PC-3 (cell line): ENCODE results near the gene TUBGCP2. TPM values are rescaled to one million over a fixed set of nuclear protein-coding genes. Genes with fewer than 3 reads are reported as not detected.

Experiments used
- ATAC-seq: fragments of 200-7000 bp; cut with Tn5 transposase; 2 replicates; pipeline ENCODE4 v1.9.1; 2020; ENCODE audit warnings: mild to moderate bottlenecking, moderate library complexity
- BruUV-seq: library from RNA; stranded (reverse); fragments of 400-500 nt; replicated peaks from 2 replicates; lab custom pipeline; 2021; lab: Mats Ljungman, UMichigan
- CTCF ChIA-PET: fragments of 300-600 bp; sonication (Branson Sonifier 250); formaldehyde crosslinking; loops from one replicate; lab custom pipeline; 2022; ENCODE audit warnings: antibody characterized with exemption; lab: Charles Lee
- POLR2A ChIA-PET: fragments of 300-600 bp; sonication (Branson Sonifier 250); formaldehyde crosslinking; loops from one replicate; lab custom pipeline; 2022; ENCODE audit warnings: antibody characterized with exemption; ENCODE audit not compliant: unreplicated experiment; lab: Charles Lee
- DNase-seq: peaks from one replicate; pipeline ENCODE4 v3.0.0-alpha.2; 2015
- H2AFZ ChIP-seq: fragments of 300-600 bp; sonication (generic); 2 replicates; pipeline ENCODE4 v1.6.0; 2016; ENCODE audit warnings: antibody characterized with exemption, low read length
- H3F3A ChIP-seq: fragments of 300-600 bp; sonication (generic); one replicate; pipeline ENCODE4 v1.6.0; 2017; ENCODE audit warnings: antibody characterized with exemption, low read length, control low read depth, mild to moderate bottlenecking; ENCODE audit not compliant: unreplicated experiment
- H3K27ac ChIP-seq: fragments of 300-600 bp; sonication (generic); 2 replicates; pipeline ENCODE4 v1.5.1; 2016; ENCODE audit warnings: mild to moderate bottlenecking, low read length
- H3K27me3 ChIP-seq: fragments of 300-600 bp; sonication (generic); 2 replicates; pipeline ENCODE4 v1.6.1; 2016; ENCODE audit warnings: low read length, mixed read lengths
- H3K36me3 ChIP-seq: fragments of 300-600 bp; sonication (generic); 2 replicates; pipeline ENCODE4 v1.6.1; 2016; ENCODE audit warnings: low read depth, mixed run types, low read length, mixed read lengths
- H3K4me1 ChIP-seq: fragments of 300-600 bp; sonication (generic); 2 replicates; pipeline ENCODE4 v1.5.1; 2016; ENCODE audit warnings: low read length; ENCODE audit not compliant: insufficient read depth
- H3K4me2 ChIP-seq: fragments of 300-600 bp; sonication (generic); 2 replicates; pipeline ENCODE4 v1.6.0; 2016; ENCODE audit warnings: low read length
- H3K4me3 ChIP-seq: fragments of 300-600 bp; sonication (generic); 2 replicates; pipeline ENCODE4 v1.5.1; 2016; ENCODE audit warnings: mild to moderate bottlenecking, low read length, mixed read lengths
- H3K79me2 ChIP-seq: fragments of 300-600 bp; sonication (generic); 2 replicates; pipeline ENCODE4 v1.6.1; 2017; ENCODE audit warnings: low read length, mixed read lengths
- H3K9ac ChIP-seq: fragments of 300-600 bp; sonication (generic); 2 replicates; pipeline ENCODE4 v1.6.0; 2016; ENCODE audit warnings: mild to moderate bottlenecking, low read length
- H3K9me2 ChIP-seq: fragments of 300-600 bp; sonication (generic); replicated peaks from 2 replicates; pipeline ENCODE4 v1.6.1; 2016; ENCODE audit warnings: mixed run types, low read length, mixed read lengths
- H3K9me3 ChIP-seq: fragments of 300-600 bp; sonication (generic); 2 replicates; pipeline ENCODE4 v1.6.1; 2016; ENCODE audit warnings: low read length, mixed read lengths
- H4K20me1 ChIP-seq: fragments of 300-600 bp; sonication (generic); 2 replicates; pipeline ENCODE4 v1.6.1; 2016; ENCODE audit warnings: low read length, mixed read lengths
- EZH2 ChIP-seq: fragments of 300-600 bp; sonication (generic); IDR thresholded peaks from one replicate; pipeline ENCODE4 v1.6.1; 2017; ENCODE audit warnings: antibody characterized with exemption, mild to moderate bottlenecking, low read length; ENCODE audit not compliant: unreplicated experiment
- EZH2phosphoT487 ChIP-seq: fragments of 300-600 bp; sonication (generic); IDR thresholded peaks from 2 replicates; pipeline ENCODE4 v1.6.1; 2018; ENCODE audit warnings: mild to moderate bottlenecking, antibody characterized with exemption, low read length, borderline replicate concordance
- intact Hi-C: fragments of 100-400 bp; cut with micrococcal nuclease; formaldehyde crosslinking; loops from 2 replicates; pipeline ENCODE4 v1.9.0; 2023
- total RNA-seq: library from RNA; depleted of rRNA; stranded (reverse); fragments of >200 nt; gene quantifications from 2 replicates; pipeline ENCODE4 v1.2.3, GENCODE V29; 2014
- TF ChIP-seq, protein P1 (sequence below): fragments of 300-600 bp; sonication (generic); conservative IDR thresholded peaks from 2 replicates; pipeline ENCODE4 v1.5.1; 2017; ENCODE audit warnings: antibody characterized with exemption, low read depth, mild to moderate bottlenecking, low read length

Gene TUBGCP2
- total RNA-seq, 1 experiment from 2014 or later: 72.9 TPM

DNA sequence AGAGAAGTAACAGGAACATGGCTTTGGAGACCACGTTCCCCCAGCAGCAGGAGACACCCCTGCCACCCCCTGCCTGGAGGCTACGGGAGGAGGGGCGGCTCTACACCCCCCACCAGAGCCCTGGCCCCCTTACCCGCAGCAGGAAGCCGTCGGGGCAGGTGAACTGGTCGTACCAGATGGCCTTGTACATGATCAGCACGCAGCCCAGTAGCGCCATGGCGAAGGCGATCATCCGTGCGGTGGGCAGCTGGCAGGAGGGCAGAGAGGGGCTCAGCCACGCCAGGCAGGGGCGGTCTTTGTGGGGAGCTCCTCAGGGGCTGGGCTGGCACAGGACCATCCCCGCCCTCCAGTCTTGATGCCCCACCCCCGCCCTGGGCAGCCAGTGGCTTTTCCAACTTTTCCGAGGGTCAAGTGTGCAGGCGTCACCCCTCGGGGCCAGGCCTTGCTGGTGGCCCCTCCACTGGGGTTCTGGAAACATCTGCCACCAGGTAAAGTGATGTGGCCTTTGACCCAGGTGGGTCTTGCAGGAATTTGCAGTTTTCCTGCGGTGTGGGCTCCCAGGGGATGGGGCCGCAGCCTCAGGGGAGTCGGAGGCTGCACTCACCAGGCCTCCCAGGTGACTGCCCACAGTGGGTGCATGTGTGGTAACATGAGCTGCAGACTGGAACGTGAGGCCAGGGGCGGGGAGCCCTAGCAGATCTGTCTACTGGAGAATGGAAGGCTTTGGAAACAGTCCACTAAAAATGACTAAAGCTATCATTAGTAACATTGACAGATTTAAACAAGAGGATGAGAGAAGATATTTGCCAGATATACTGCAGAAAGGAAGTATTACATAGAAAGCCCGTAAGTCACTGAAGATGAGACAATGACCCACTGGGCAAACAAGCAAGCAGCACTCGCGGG, 18.3 kb upstream of the TUBGCP2 start:
- peaks cover 11% of the 10 kb centered on the region; the same call in 1 of the 2 replicates for H3K27me3 ChIP-seq
- no peaks in the 10 kb centered on the region for H4K20me1 ChIP-seq
- peak overlapping the region; percentile 56 for H3K4me2 ChIP-seq
- peak; percentile 34 for ATAC-seq
- H3K9me3 ChIP-seq: no peaks in the 10 kb centered on the region
- ChIA-PET CTCF (interaction anchor here (1.3 kb wide), 1 partner anchor 13 kb away, joined by 4 read pairs; no protein-coding TSS in a partner anchor), POLR2A (no interaction called here)
- no peak overlapping the region for H2AFZ ChIP-seq
- peaks cover 15% of the 10 kb centered on the region for H3K4me1 ChIP-seq
- no peak for TF ChIP-seq EZH2
- TF ChIP-seq EZH2phosphoT487: no peak
- TF ChIP-seq, protein P1, sequence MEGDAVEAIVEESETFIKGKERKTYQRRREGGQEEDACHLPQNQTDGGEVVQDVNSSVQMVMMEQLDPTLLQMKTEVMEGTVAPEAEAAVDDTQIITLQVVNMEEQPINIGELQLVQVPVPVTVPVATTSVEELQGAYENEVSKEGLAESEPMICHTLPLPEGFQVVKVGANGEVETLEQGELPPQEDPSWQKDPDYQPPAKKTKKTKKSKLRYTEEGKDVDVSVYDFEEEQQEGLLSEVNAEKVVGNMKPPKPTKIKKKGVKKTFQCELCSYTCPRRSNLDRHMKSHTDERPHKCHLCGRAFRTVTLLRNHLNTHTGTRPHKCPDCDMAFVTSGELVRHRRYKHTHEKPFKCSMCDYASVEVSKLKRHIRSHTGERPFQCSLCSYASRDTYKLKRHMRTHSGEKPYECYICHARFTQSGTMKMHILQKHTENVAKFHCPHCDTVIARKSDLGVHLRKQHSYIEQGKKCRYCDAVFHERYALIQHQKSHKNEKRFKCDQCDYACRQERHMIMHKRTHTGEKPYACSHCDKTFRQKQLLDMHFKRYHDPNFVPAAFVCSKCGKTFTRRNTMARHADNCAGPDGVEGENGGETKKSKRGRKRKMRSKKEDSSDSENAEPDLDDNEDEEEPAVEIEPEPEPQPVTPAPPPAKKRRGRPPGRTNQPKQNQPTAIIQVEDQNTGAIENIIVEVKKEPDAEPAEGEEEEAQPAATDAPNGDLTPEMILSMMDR: no peak
- no peak overlapping the region for H3K27ac ChIP-seq
- no peaks in the 10 kb centered on the region for H3K9me2 ChIP-seq
- no TSS peak for BruUV-seq
- no peaks in the 10 kb centered on the region for H3K36me3 ChIP-seq
- DNase-seq: peak; percentile 53
- H3K79me2 ChIP-seq: no peaks in the 10 kb centered on the region
- H3F3A ChIP-seq: peaks cover 4% of the 10 kb centered on the region
- no peak overlapping the region for H3K4me3 ChIP-seq
- no peak overlapping the region for H3K9ac ChIP-seq
- intact Hi-C loops: loop anchor here (10.0 kb wide), 1 partner anchor 178 kb away; no protein-coding TSS in a partner anchor

DNA sequence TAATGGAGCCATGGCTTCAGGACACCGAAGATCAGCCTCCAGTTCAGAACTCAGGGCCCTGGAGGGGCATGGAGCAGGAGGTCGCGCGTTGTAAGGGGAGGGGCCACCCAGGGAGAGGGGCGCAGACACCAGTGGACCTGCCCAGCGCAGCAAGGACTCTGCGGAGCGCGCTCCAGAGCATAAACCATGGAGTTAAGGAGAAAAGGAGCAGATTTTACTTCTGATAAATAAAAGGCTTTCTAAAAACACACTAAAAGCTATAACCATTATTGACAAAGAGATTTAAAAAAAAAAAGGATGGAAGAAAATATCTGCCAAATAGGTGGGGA, 17.5 kb upstream of the TUBGCP2 start:
- Histone ChIP-seq H4K20me1 (no peaks in the 10 kb centered on the region), H2AFZ (no peak overlapping the region), H3K27me3 (peaks cover 11% of the 10 kb centered on the region; the same call in 1 of the 2 replicates), H3K27ac (no peak overlapping the region), H3K9me2 (no peaks in the 10 kb centered on the region), H3K36me3 (no peaks in the 10 kb centered on the region), H3F3A (peaks cover 4% of the 10 kb centered on the region), H3K4me1 (peaks cover 15% of the 10 kb centered on the region), H3K4me3 (no peak overlapping the region), H3K9ac (no peak overlapping the region), H3K4me2 (no peak overlapping the region), H3K9me3 (no peaks in the 10 kb centered on the region), H3K79me2 (no peaks in the 10 kb centered on the region)
- no peak for ATAC-seq
- intact Hi-C loops: loop anchor here (10.0 kb wide), 1 partner anchor 179 kb away; no protein-coding TSS in a partner anchor
- ChIA-PET POLR2A (no interaction called here), CTCF (no interaction called here)
- DNase-seq: no peak
- BruUV-seq: no TSS peak
- TF ChIP-seq EZH2phosphoT487: no peak
- no peak for TF ChIP-seq EZH2
- TF ChIP-seq, protein P1: no peak
